HepG2 (cell line): ENCODE data around the gene ARHGEF7. TPM values are rescaled to one million over a fixed set of nuclear protein-coding genes. Genes with fewer than 3 reads are reported as not detected.

Experiments
- ATF7-NPFF ChIP-seq: sonication (generic); formaldehyde crosslinking; IDR thresholded peaks from 2 replicates; pipeline ENCODE4 v1.8.1; 2023; ENCODE audit warnings: mild to moderate bottlenecking, low read depth, missing genetic modification reagents, moderate library complexity
- CBFB ChIP-seq: sonication (generic); formaldehyde crosslinking; IDR thresholded peaks from 2 replicates; pipeline ENCODE4 v1.4.0; 2020; ENCODE audit warnings: missing genetic modification reagents
- EED ChIP-seq: sonication (generic); formaldehyde crosslinking; IDR thresholded peaks from 2 replicates; pipeline ENCODE4 v1.5.0; 2020; ENCODE audit warnings: mild to moderate bottlenecking, missing genetic modification reagents
- ELF1 ChIP-seq: sonication (generic); formaldehyde crosslinking; IDR thresholded peaks from 2 replicates; pipeline ENCODE4 v1.4.0; 2020; ENCODE audit warnings: missing genetic modification reagents
- GTF2F1 ChIP-seq: fragments of 150-350 bp; IDR thresholded peaks from 2 replicates; pipeline ENCODE4 v1.6.1; 2014; ENCODE audit warnings: low read length
- HHEX ChIP-seq: IDR thresholded peaks from 2 replicates; pipeline ENCODE4 v1.6.1; 2016; ENCODE audit warnings: control low read depth
- HNRNPUL1 ChIP-seq: fragments of 200-400 bp; formaldehyde crosslinking; IDR thresholded peaks from 2 replicates; pipeline ENCODE4 v1.6.1; 2017; ENCODE audit warnings: low read depth, mild to moderate bottlenecking, low read length, moderate library complexity
- IKZF1 ChIP-seq: fragments of 450-650 bp; IDR thresholded peaks from 2 replicates; pipeline ENCODE4 v1.7.1; 2016
- KLF13 ChIP-seq: sonication (generic); formaldehyde crosslinking; IDR thresholded peaks from 2 replicates; pipeline ENCODE4 v1.4.0; 2020; ENCODE audit warnings: mild to moderate bottlenecking, missing genetic modification reagents
- PAF1 ChIP-seq: IDR thresholded peaks from 2 replicates; pipeline ENCODE4 v1.6.1; 2016; ENCODE audit warnings: missing genetic modification reagents, missing compliant biosample characterization
- PHF20 ChIP-seq: sonication (generic); formaldehyde crosslinking; IDR thresholded peaks from 2 replicates; pipeline ENCODE4 v1.5.0; 2020; ENCODE audit warnings: mild to moderate bottlenecking, missing genetic modification reagents
- RXRA ChIP-seq: sonication (generic); formaldehyde crosslinking; IDR thresholded peaks from 2 replicates; pipeline ENCODE4 v1.5.1; 2020; ENCODE audit warnings: missing genetic modification reagents
- SYNCRIP ChIP-seq: fragments of 200-400 bp; formaldehyde crosslinking; IDR thresholded peaks from 2 replicates; pipeline ENCODE4 v1.6.1; 2018; ENCODE audit warnings: mild to moderate bottlenecking, low read depth, low read length; ENCODE audit not compliant: insufficient read depth
- TEAD3 ChIP-seq: optimal IDR thresholded peaks from 2 replicates; pipeline ENCODE3; 2016; ENCODE audit warnings: borderline replicate concordance
- ZNF557 ChIP-seq: sonication (generic); formaldehyde crosslinking; IDR thresholded peaks from 2 replicates; pipeline ENCODE4 v1.4.0; 2020; ENCODE audit warnings: missing genetic modification reagents
- ZNF572 ChIP-seq: sonication (generic); formaldehyde crosslinking; IDR thresholded peaks from 2 replicates; pipeline ENCODE4 v1.5.1; 2020; ENCODE audit warnings: mild to moderate bottlenecking, missing genetic modification reagents
- polyA plus RNA-seq, 8 experiments: library from polyadenylated mRNA; depleted of rRNA in 3 of 8; stranded (reverse) in 7 of 8; unstranded in 1 of 8; fragments of >200 nt; fragmentation: Illumina TruSeq in 4 of 8; extraction: Trizol in 4 of 8; gene quantifications; 2 replicates each; pipeline versions ENCODE4 v1.2.1 to v1.2.3, GENCODE V29; 2011 to 2016; ENCODE audit warnings: low read depth in 4 of 8, missing spikeins in 1 of 8, mixed read lengths in 1 of 8; ENCODE audit not compliant: insufficient read depth in 1 of 8
- total RNA-seq, 5 experiments: library from RNA; depleted of rRNA; stranded (reverse); fragments of >200 nt; fragmentation: Illumina TruSeq; extraction: Trizol; gene quantifications; 2 replicates each; pipeline ENCODE4 v1.2.3, GENCODE V29; 2016; ENCODE audit warnings: low read depth in 1 of 5
- TF ChIP-seq, protein P1 (sequence below): sonication (generic); formaldehyde crosslinking; IDR thresholded peaks from 2 replicates; pipeline ENCODE4 v1.8.1; 2023; ENCODE audit warnings: mild to moderate bottlenecking, missing genetic modification reagents
- TF ChIP-seq, protein P2 (sequence below): sonication (generic); formaldehyde crosslinking; IDR thresholded peaks from 2 replicates; pipeline ENCODE4 v1.5.0; 2020; ENCODE audit warnings: mild to moderate bottlenecking, missing genetic modification reagents
- TF ChIP-seq, protein P3 (sequence below): fragments of 450-650 bp; IDR thresholded peaks from 2 replicates; pipeline ENCODE4 v1.6.1; 2017
- TF ChIP-seq, protein P4 (sequence below): sonication (generic); formaldehyde crosslinking; IDR thresholded peaks from 2 replicates; pipeline ENCODE4 v1.5.0; 2020; ENCODE audit warnings: missing genetic modification reagents, mild to moderate bottlenecking, borderline replicate concordance
- TF ChIP-seq, protein P5 (sequence below): sonication (generic); formaldehyde crosslinking; IDR thresholded peaks from 2 replicates; pipeline ENCODE4 v1.4.0; 2020; ENCODE audit warnings: mild to moderate bottlenecking, missing genetic modification reagents
- TF ChIP-seq, protein P6 (sequence below), 2 experiments: sonication (generic) in 1 of 2; formaldehyde crosslinking in 1 of 2; IDR thresholded peaks; 2 replicates each; pipeline versions ENCODE4 v1.4.0 to v1.6.1; 2018 to 2020; ENCODE audit warnings: missing genetic modification reagents in 2 of 2, borderline replicate concordance in 1 of 2, low read depth in 1 of 2, mild to moderate bottlenecking in 1 of 2, missing biosample characterization in 1 of 2

The ARHGEF7 gene
- total and polyA plus RNA-seq, 2 of the 13 experiments (the other 11 are each of a cell fraction or from before 2014, with no cell fraction given): 15.7 to 22.3 TPM

DNA sequence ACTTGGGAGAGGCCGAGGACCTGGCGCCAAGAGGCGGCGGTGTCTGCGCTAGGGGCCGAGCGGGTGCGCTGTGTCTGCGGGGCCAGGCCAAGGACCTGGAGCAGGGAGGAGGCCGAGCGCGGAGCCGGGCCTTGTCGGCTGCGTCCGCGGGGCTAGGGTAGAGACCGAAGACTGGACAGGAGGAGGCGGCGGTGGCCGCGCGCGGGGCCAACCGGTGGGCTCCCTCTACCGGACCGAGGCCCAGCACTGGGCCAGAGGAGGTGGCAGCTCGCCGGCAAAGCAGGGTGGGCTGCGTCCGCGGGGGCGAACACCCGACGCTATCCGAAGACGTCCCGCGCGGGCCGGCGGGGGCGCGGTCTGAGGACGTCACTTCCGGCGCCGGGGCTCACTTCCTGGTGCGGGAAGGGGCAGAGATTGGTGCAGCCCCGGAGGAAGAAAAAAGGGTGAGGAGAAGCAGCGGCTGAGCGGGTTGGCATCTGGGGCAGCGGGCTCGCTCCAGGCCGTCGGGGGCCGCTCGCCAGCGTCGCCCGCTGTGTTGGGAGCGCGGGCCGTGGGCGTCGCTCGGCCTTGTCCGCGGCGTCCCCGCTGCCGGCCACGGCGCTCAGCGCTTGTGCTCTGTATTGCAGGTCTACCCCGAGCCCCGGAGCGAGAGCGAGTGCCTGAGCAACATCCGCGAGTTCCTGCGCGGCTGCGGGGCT lies 38.3 kb downstream of the ARHGEF7 start (continued):
- TF ChIP-seq, protein P1, sequence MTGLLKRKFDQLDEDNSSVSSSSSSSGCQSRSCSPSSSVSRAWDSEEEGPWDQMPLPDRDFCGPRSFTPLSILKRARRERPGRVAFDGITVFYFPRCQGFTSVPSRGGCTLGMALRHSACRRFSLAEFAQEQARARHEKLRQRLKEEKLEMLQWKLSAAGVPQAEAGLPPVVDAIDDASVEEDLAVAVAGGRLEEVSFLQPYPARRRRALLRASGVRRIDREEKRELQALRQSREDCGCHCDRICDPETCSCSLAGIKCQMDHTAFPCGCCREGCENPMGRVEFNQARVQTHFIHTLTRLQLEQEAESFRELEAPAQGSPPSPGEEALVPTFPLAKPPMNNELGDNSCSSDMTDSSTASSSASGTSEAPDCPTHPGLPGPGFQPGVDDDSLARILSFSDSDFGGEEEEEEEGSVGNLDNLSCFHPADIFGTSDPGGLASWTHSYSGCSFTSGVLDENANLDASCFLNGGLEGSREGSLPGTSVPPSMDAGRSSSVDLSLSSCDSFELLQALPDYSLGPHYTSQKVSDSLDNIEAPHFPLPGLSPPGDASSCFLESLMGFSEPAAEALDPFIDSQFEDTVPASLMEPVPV (CRISPR knock-in tag): peak; percentile 47; the same call in 1 of the 2 replicates
- no peak for TF ChIP-seq PAF1 (CRISPR knock-in tag)
- TF ChIP-seq RXRA (CRISPR knock-in tag): peak; percentile 63
- TF ChIP-seq ZNF572 (CRISPR knock-in tag): peak; percentile 70; the same call in 1 of the 2 replicates
- no peak for TF ChIP-seq SYNCRIP
- TF ChIP-seq ATF7-NPFF (CRISPR knock-in tag): peak; percentile 92
- 0 out of 2 replicates have a peak, but pooled peaks have one; percentile 19 for TF ChIP-seq HNRNPUL1
- TF ChIP-seq, protein P2, sequence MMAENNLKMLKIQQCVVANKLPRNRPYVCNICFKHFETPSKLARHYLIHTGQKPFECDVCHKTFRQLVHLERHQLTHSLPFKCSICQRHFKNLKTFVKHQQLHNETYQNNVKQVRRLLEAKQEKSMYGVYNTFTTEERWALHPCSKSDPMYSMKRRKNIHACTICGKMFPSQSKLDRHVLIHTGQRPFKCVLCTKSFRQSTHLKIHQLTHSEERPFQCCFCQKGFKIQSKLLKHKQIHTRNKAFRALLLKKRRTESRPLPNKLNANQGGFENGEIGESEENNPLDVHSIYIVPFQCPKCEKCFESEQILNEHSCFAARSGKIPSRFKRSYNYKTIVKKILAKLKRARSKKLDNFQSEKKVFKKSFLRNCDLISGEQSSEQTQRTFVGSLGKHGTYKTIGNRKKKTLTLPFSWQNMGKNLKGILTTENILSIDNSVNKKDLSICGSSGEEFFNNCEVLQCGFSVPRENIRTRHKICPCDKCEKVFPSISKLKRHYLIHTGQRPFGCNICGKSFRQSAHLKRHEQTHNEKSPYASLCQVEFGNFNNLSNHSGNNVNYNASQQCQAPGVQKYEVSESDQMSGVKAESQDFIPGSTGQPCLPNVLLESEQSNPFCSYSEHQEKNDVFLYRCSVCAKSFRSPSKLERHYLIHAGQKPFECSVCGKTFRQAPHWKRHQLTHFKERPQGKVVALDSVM (CRISPR knock-in tag): peak; percentile 32; the same call in 1 of the 2 replicates
- no peak for TF ChIP-seq ZNF557
- no peak for TF ChIP-seq CBFB (CRISPR knock-in tag)
- peak; percentile 96 for TF ChIP-seq PHF20 (CRISPR knock-in tag)
- no peak; the same call in 1 of the 2 replicates for TF ChIP-seq KLF13 (CRISPR knock-in tag)
- TF ChIP-seq, protein P3, sequence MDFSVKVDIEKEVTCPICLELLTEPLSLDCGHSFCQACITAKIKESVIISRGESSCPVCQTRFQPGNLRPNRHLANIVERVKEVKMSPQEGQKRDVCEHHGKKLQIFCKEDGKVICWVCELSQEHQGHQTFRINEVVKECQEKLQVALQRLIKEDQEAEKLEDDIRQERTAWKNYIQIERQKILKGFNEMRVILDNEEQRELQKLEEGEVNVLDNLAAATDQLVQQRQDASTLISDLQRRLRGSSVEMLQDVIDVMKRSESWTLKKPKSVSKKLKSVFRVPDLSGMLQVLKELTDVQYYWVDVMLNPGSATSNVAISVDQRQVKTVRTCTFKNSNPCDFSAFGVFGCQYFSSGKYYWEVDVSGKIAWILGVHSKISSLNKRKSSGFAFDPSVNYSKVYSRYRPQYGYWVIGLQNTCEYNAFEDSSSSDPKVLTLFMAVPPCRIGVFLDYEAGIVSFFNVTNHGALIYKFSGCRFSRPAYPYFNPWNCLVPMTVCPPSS: no peak
- TF ChIP-seq, protein P4, sequence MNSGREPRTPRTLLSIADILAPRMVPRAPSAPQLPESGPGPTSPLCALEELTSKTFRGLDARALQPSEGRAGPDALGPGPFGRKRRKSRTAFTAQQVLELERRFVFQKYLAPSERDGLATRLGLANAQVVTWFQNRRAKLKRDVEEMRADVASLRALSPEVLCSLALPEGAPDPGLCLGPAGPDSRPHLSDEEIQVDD (CRISPR knock-in tag): no peak
- no peak for TF ChIP-seq IKZF1
- TF ChIP-seq ELF1: peak; percentile 94
- peak; percentile 70; the same call in 1 of the 2 replicates for TF ChIP-seq EED (CRISPR knock-in tag)
- TF ChIP-seq GTF2F1: no peak
- TF ChIP-seq, protein P5, sequence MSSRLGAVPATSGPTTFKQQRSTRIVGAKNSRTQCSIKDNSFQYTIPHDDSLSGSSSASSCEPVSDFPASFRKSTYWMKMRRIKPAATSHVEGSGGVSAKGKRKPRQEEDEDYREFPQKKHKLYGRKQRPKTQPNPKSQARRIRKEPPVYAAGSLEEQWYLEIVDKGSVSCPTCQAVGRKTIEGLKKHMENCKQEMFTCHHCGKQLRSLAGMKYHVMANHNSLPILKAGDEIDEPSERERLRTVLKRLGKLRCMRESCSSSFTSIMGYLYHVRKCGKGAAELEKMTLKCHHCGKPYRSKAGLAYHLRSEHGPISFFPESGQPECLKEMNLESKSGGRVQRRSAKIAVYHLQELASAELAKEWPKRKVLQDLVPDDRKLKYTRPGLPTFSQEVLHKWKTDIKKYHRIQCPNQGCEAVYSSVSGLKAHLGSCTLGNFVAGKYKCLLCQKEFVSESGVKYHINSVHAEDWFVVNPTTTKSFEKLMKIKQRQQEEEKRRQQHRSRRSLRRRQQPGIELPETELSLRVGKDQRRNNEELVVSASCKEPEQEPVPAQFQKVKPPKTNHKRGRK (CRISPR knock-in tag): no peak
- no peak for TF ChIP-seq TEAD3
- TF ChIP-seq, protein P6, sequence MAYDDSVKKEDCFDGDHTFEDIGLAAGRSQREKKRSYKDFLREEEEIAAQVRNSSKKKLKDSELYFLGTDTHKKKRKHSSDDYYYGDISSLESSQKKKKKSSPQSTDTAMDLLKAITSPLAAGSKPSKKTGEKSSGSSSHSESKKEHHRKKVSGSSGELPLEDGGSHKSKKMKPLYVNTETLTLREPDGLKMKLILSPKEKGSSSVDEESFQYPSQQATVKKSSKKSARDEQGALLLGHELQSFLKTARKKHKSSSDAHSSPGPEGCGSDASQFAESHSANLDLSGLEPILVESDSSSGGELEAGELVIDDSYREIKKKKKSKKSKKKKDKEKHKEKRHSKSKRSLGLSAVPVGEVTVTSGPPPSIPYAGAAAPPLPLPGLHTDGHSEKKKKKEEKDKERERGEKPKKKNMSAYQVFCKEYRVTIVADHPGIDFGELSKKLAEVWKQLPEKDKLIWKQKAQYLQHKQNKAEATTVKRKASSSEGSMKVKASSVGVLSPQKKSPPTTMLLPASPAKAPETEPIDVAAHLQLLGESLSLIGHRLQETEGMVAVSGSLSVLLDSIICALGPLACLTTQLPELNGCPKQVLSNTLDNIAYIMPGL (CRISPR knock-in tag; IDR thresholded peaks at IDR 0.05; ENCODE audit: borderline replicate concordance in 1 of 2, low read depth in 1 of 2): peak; percentile 93 to 94
- no peak for TF ChIP-seq HHEX (CRISPR knock-in tag)
